Prostate gland (tissue), 2 donors: ENCODE results near the gene CHAF1A.

ENCODE experiments used
- CTCF ChIP-seq, 4 experiments: fragments of 200-600 bp in 2 of 4; fragments of 450-650 bp in 2 of 4; sonication (generic) in 2 of 4; IDR thresholded peaks; 1 replicate in 3 of 4; 2 replicates in 1 of 4; pipeline ENCODE4 v1.5.1; 2016 to 2019; ENCODE audit warnings: antibody characterized with exemption in 4 of 4, mild to moderate bottlenecking in 2 of 4, moderate library complexity in 2 of 4
- POLR2A ChIP-seq: fragments of 450-650 bp; IDR thresholded peaks from one replicate; pipeline ENCODE4 v1.6.1; 2016; ENCODE audit warnings: antibody characterized with exemption, mild to moderate bottlenecking
- POLR2AphosphoS5 ChIP-seq: sonication (generic); formaldehyde crosslinking; IDR thresholded peaks from one replicate; pipeline ENCODE4 v1.6.1; 2017; ENCODE audit warnings: antibody characterized with exemption

GRCh38 chr19:4430760-4431159 lies 28.3 kb downstream of the CHAF1A start:
- TF ChIP-seq POLR2A (no peak), POLR2AphosphoS5 (no peak), CTCF (IDR thresholded peaks at IDR 0.05) (no peak)
